WTC11 (cell line): ENCODE results near the gene ADGRB3. TPM values are rescaled to one million over a fixed set of nuclear protein-coding genes. Genes with fewer than 3 reads are reported as not detected.

Experiments
- ATAC-seq: fragments of 200-7000 bp; cut with Tn5 transposase; 2 replicates; pipeline ENCODE4 v1.10.0; 2021; ENCODE audit warnings: mild to moderate bottlenecking, moderate library complexity
- CTCF ChIA-PET: fragments of 300-600 bp; sonication (Branson Sonifier 250); formaldehyde crosslinking; loops from one replicate; lab custom pipeline; 2021; ENCODE audit warnings: antibody characterized with exemption; lab: Charles Lee
- POLR2A ChIA-PET: fragments of 350-600 bp; sonication (Branson Sonifier 250); formaldehyde crosslinking; loops from one replicate; lab custom pipeline; 2021; ENCODE audit warnings: antibody characterized with exemption; lab: Charles Lee
- DNase-seq: peaks from one replicate; pipeline ENCODE4 v3.0.0; 2021; ENCODE audit warnings: low spot score
- H3K27ac Mint-ChIP-seq: 2 replicates; pipeline ENCODE4 v1.8.0; 2021; ENCODE audit warnings: mixed read lengths
- H3K27me3 Mint-ChIP-seq: 2 replicates; pipeline ENCODE4 v1.8.0; 2021; ENCODE audit warnings: low read depth, mild to moderate bottlenecking, moderate library complexity, mixed read lengths
- H3K36me3 Mint-ChIP-seq: 2 replicates; pipeline ENCODE4 v1.8.0; 2021; ENCODE audit warnings: mixed read lengths
- H3K4me1 Mint-ChIP-seq: 2 replicates; pipeline ENCODE4 v1.8.0; 2022; ENCODE audit warnings: mixed read lengths
- H3K4me3 Mint-ChIP-seq: 2 replicates; pipeline ENCODE4 v1.8.0; 2021; ENCODE audit warnings: mild to moderate bottlenecking, moderate library complexity, mixed read lengths
- H3K9me3 Mint-ChIP-seq: 2 replicates; pipeline ENCODE4 v1.8.0; 2021; ENCODE audit warnings: mixed read lengths
- AR ChIP-seq: fragments of 250-450 bp; sonication (Bioruptor Pico); IDR thresholded peaks from 2 replicates; pipeline ENCODE4 v1.9.0; 2021; ENCODE audit warnings: mild to moderate bottlenecking
- ATF1 ChIP-seq: sonication (generic); formaldehyde crosslinking; IDR thresholded peaks from 2 replicates; pipeline ENCODE4 v1.8.1; 2023; ENCODE audit warnings: mild to moderate bottlenecking, moderate library complexity, missing genetic modification reagents
- ATF3 ChIP-seq: sonication (generic); formaldehyde crosslinking; conservative IDR thresholded peaks from 2 replicates; pipeline ENCODE4 v1.8.1; 2022; ENCODE audit warnings: mild to moderate bottlenecking, missing genetic modification reagents
- ATF6 ChIP-seq: sonication (generic); formaldehyde crosslinking; IDR thresholded peaks from 2 replicates; pipeline ENCODE4 v1.8.1; 2023; ENCODE audit warnings: mild to moderate bottlenecking, missing genetic modification reagents
- CBFB ChIP-seq: sonication (generic); formaldehyde crosslinking; IDR thresholded peaks from 2 replicates; pipeline ENCODE4 v1.8.1; 2022; ENCODE audit warnings: mild to moderate bottlenecking, low read depth, missing genetic modification reagents
- CREM ChIP-seq: sonication (generic); formaldehyde crosslinking; IDR thresholded peaks from 2 replicates; pipeline ENCODE4 v1.8.1; 2022; ENCODE audit warnings: mild to moderate bottlenecking, missing genetic modification reagents, moderate library complexity
- E2F5 ChIP-seq: sonication (generic); formaldehyde crosslinking; IDR thresholded peaks from 2 replicates; pipeline ENCODE4 v1.8.1; 2022; ENCODE audit warnings: mild to moderate bottlenecking, moderate library complexity, missing genetic modification reagents
- EMX1 ChIP-seq: fragments of 250-450 bp; sonication (Bioruptor Pico); IDR thresholded peaks from 2 replicates; pipeline ENCODE4 v1.8.0; 2021; ENCODE audit warnings: mild to moderate bottlenecking
- ESRRA ChIP-seq: sonication (generic); formaldehyde crosslinking; IDR thresholded peaks from 2 replicates; pipeline ENCODE4 v1.8.1; 2022; ENCODE audit warnings: mild to moderate bottlenecking, missing genetic modification reagents, borderline replicate concordance
- FOXJ3 ChIP-seq: sonication (generic); formaldehyde crosslinking; IDR thresholded peaks from 2 replicates; pipeline ENCODE4 v1.9.0; 2021; ENCODE audit warnings: missing genetic modification reagents, mild to moderate bottlenecking, borderline replicate concordance
- GABPB1 ChIP-seq: sonication (generic); formaldehyde crosslinking; IDR thresholded peaks from 2 replicates; pipeline ENCODE4 v1.8.1; 2023; ENCODE audit warnings: mild to moderate bottlenecking, missing genetic modification reagents
- IRF1 ChIP-seq: sonication (generic); formaldehyde crosslinking; IDR thresholded peaks from 2 replicates; pipeline ENCODE4 v1.8.0; 2023; ENCODE audit warnings: missing genetic modification reagents
- JUN ChIP-seq: sonication (generic); formaldehyde crosslinking; IDR thresholded peaks from 2 replicates; pipeline ENCODE4 v1.8.0; 2023; ENCODE audit warnings: mild to moderate bottlenecking, missing genetic modification reagents
- NR1H2 ChIP-seq: sonication (generic); formaldehyde crosslinking; IDR thresholded peaks from 2 replicates; pipeline ENCODE4 v1.9.0; 2021; ENCODE audit warnings: mild to moderate bottlenecking, moderate library complexity, missing genetic modification reagents
- PRRX2 ChIP-seq: fragments of 250-450 bp; sonication (Bioruptor Pico); IDR thresholded peaks from 2 replicates; pipeline ENCODE4 v1.8.0; 2021; ENCODE audit warnings: mild to moderate bottlenecking
- TP53 ChIP-seq: sonication (generic); formaldehyde crosslinking; IDR thresholded peaks from 2 replicates; pipeline ENCODE4 v1.8.1; 2023; ENCODE audit warnings: mild to moderate bottlenecking, missing genetic modification reagents
- USF1 ChIP-seq: sonication (generic); formaldehyde crosslinking; IDR thresholded peaks from 2 replicates; pipeline ENCODE4 v1.8.0; 2022; ENCODE audit warnings: mild to moderate bottlenecking, missing genetic modification reagents
- ZBTB21 ChIP-seq: sonication (generic); formaldehyde crosslinking; IDR thresholded peaks from 2 replicates; pipeline ENCODE4 v1.8.1; 2023; ENCODE audit warnings: mild to moderate bottlenecking, missing genetic modification reagents, borderline replicate concordance
- ZBTB43 ChIP-seq: sonication (generic); formaldehyde crosslinking; IDR thresholded peaks from 2 replicates; pipeline ENCODE4 v1.8.1; 2023; ENCODE audit warnings: mild to moderate bottlenecking, missing genetic modification reagents
- ZMAT4 ChIP-seq: fragments of 250-450 bp; sonication (Bioruptor Pico); IDR thresholded peaks from 2 replicates; pipeline ENCODE4 v1.9.0; 2021; ENCODE audit warnings: mild to moderate bottlenecking
- ZNF219 ChIP-seq: sonication (generic); formaldehyde crosslinking; IDR thresholded peaks from 2 replicates; pipeline ENCODE4 v1.8.0; 2023; ENCODE audit warnings: missing genetic modification reagents, mild to moderate bottlenecking, borderline replicate concordance
- ZNF317 ChIP-seq: sonication (generic); formaldehyde crosslinking; IDR thresholded peaks from 2 replicates; pipeline ENCODE4 v1.8.1; 2023; ENCODE audit warnings: low read depth, mild to moderate bottlenecking, moderate library complexity, missing genetic modification reagents, borderline replicate concordance
- ZNF425 ChIP-seq: fragments of 250-450 bp; sonication (Bioruptor Pico); conservative IDR thresholded peaks from 2 replicates; pipeline ENCODE4 v1.9.0; 2021; ENCODE audit warnings: mild to moderate bottlenecking
- ZNF671 ChIP-seq: fragments of 250-450 bp; sonication (Bioruptor Pico); IDR thresholded peaks from 2 replicates; pipeline ENCODE4 v1.8.0; 2021; ENCODE audit warnings: mild to moderate bottlenecking
- ZSCAN18 ChIP-seq: fragments of 250-450 bp; sonication (Bioruptor Pico); IDR thresholded peaks from 2 replicates; pipeline ENCODE4 v2.1.2; 2022; ENCODE audit warnings: mild to moderate bottlenecking, moderate library complexity
- total RNA-seq: library from RNA; stranded (reverse); gene quantifications from 3 replicates; pipeline ENCODE4 v1.2.3, GENCODE V29; 2021

ADGRB3 gene
- total RNA-seq, 1 experiment from 2014 or later, result 1.9 TPM

GRCh38 chr6:69392745-69393144 is 757.7 kb downstream of the ADGRB3 start (continued):
- no peak for TF ChIP-seq ZNF425 (CRISPR knock-in tag)
- TF ChIP-seq ZNF317 (CRISPR knock-in tag), result no peak
- TF ChIP-seq JUN (CRISPR knock-in tag), result no peak
- no peak for TF ChIP-seq ATF3
- no peak for TF ChIP-seq GABPB1
- no peak for TF ChIP-seq ZBTB43 (CRISPR knock-in tag)
- no peak for TF ChIP-seq EMX1
- TF ChIP-seq NR1H2 (CRISPR knock-in tag), result no peak

- TF ChIP-seq ATF6 (no peak), IRF1 (CRISPR knock-in tag) (no peak), PRRX2 (CRISPR knock-in tag) (no peak), FOXJ3 (CRISPR knock-in tag) (no peak), ESRRA (CRISPR knock-in tag) (no peak), TP53 (no peak), ATF1 (no peak), ZNF219 (CRISPR knock-in tag) (no peak), E2F5 (CRISPR knock-in tag) (no peak), CREM (CRISPR knock-in tag) (no peak), USF1 (CRISPR knock-in tag) (no peak), EMX1 (no peak), ZBTB21 (CRISPR knock-in tag) (no peak), ZSCAN18 (CRISPR knock-in tag) (no peak), ZNF671 (CRISPR knock-in tag) (no peak), ZMAT4 (CRISPR knock-in tag) (no peak), CBFB (CRISPR knock-in tag) (no peak), AR (CRISPR knock-in tag) (no peak)
- no peaks in the 10 kb centered on the region for H3K27me3 Mint-ChIP-seq
- ATAC-seq, result no peak
- H3K27ac Mint-ChIP-seq, result no peak overlapping the region
- ChIA-PET POLR2A (no interaction called here), CTCF (no interaction called here)
- H3K9me3 Mint-ChIP-seq, result no peaks in the 10 kb centered on the region
- no peak for DNase-seq
- no peaks in the 10 kb centered on the region for H3K36me3 Mint-ChIP-seq
- no peaks in the 10 kb centered on the region for H3K4me1 Mint-ChIP-seq
- no peak overlapping the region for H3K4me3 Mint-ChIP-seq
Observed at GRCh38 chr6:69398311-69398710, 763.2 kb downstream of the ADGRB3 start.
